Astrocyte (in vitro differentiated cells and primary cell): Measurements from ENCODE around the gene FAT1. TPM values are rescaled to one million over a fixed set of nuclear protein-coding genes. Genes with fewer than 3 reads are reported as not detected.

ENCODE experiments used
- DNase-seq: peaks from one replicate; pipeline ENCODE4 v3.0.0-alpha.2; 2010; ENCODE audit warnings: low read depth
- FAIRE-seq: peaks from 2 replicates; lab custom pipeline; 2011; peaks lifted over from hg19 to GRCh38; lab: Jason Lieb, UNC
- H2AFZ ChIP-seq: 2 replicates; pipeline ENCODE4 v1.6.0; 2012; ENCODE audit warnings: low read depth, low read length, inconsistent platforms
- H3K27ac ChIP-seq: 2 replicates; pipeline ENCODE4 v1.5.1; 2011; ENCODE audit warnings: low read depth, low read length, inconsistent platforms
- H3K27me3 ChIP-seq: 2 replicates; pipeline ENCODE4 v1.6.0; 2011; ENCODE audit warnings: low read length, inconsistent platforms; ENCODE audit not compliant: insufficient read depth
- H3K36me3 ChIP-seq: 2 replicates; pipeline ENCODE4 v1.5.1; 2011; ENCODE audit warnings: low read length, inconsistent platforms; ENCODE audit not compliant: insufficient read depth
- H3K4me1 ChIP-seq: 2 replicates; pipeline ENCODE4 v1.5.1; 2011; ENCODE audit warnings: low read length, inconsistent platforms; ENCODE audit not compliant: insufficient read depth
- H3K4me2 ChIP-seq: 2 replicates; pipeline ENCODE4 v1.6.0; 2012; ENCODE audit warnings: low read length, inconsistent platforms
- H3K4me3 ChIP-seq: 2 replicates; pipeline ENCODE4 v1.5.1; 2011; ENCODE audit warnings: low read depth, mild to moderate bottlenecking, low read length, inconsistent platforms; ENCODE audit not compliant: insufficient read depth
- H3K79me2 ChIP-seq: 2 replicates; pipeline ENCODE4 v1.6.0; 2012; ENCODE audit warnings: mild to moderate bottlenecking, low read length, inconsistent platforms; ENCODE audit not compliant: insufficient read depth
- H3K9ac ChIP-seq: 2 replicates; pipeline ENCODE4 v1.6.0; 2012; ENCODE audit warnings: mild to moderate bottlenecking, low read length, inconsistent platforms
- H3K9me3 ChIP-seq: 2 replicates; pipeline ENCODE4 v1.5.1; 2012; ENCODE audit warnings: low read depth, mild to moderate bottlenecking, low read length, inconsistent platforms; ENCODE audit not compliant: insufficient read depth
- H4K20me1 ChIP-seq: 2 replicates; pipeline ENCODE4 v1.6.0; 2012; ENCODE audit warnings: low read length, inconsistent platforms; ENCODE audit not compliant: insufficient read depth
- H3K27ac Mint-ChIP-seq: one replicate; pipeline ENCODE4 v1.8.0; 2021; ENCODE audit warnings: mild to moderate bottlenecking, mixed read lengths; ENCODE audit not compliant: unreplicated experiment
- H3K27me3 Mint-ChIP-seq: one replicate; pipeline ENCODE4 v1.8.0; 2021; ENCODE audit warnings: low read depth, mixed read lengths; ENCODE audit not compliant: unreplicated experiment
- H3K36me3 Mint-ChIP-seq: one replicate; pipeline ENCODE4 v1.8.0; 2021; ENCODE audit warnings: low read depth, mixed read lengths; ENCODE audit not compliant: unreplicated experiment
- H3K4me1 Mint-ChIP-seq: one replicate; pipeline ENCODE4 v1.8.0; 2021; ENCODE audit warnings: low read depth, mixed read lengths; ENCODE audit not compliant: unreplicated experiment
- H3K4me3 Mint-ChIP-seq: one replicate; pipeline ENCODE4 v1.8.0; 2021; ENCODE audit warnings: mild to moderate bottlenecking, moderate library complexity, mixed read lengths; ENCODE audit not compliant: unreplicated experiment
- H3K9me3 Mint-ChIP-seq: one replicate; pipeline ENCODE4 v1.8.0; 2021; ENCODE audit warnings: mild to moderate bottlenecking, mixed read lengths; ENCODE audit not compliant: unreplicated experiment
- EZH2 ChIP-seq: IDR thresholded peaks from 2 replicates; pipeline ENCODE4 v1.6.1; 2012; ENCODE audit warnings: mild to moderate bottlenecking, low read length, inconsistent platforms; ENCODE audit not compliant: insufficient read depth
- total RNA-seq: library from RNA; stranded (reverse); gene quantifications from 2 replicates; pipeline ENCODE4 v1.2.1, GENCODE V29; 2021
- TF ChIP-seq, protein P1 (sequence below): IDR thresholded peaks from 2 replicates; pipeline ENCODE4 v1.5.1; 2011; ENCODE audit warnings: low read depth, mild to moderate bottlenecking, inconsistent platforms, low read length, moderate library complexity; ENCODE audit not compliant: insufficient read depth

FAT1 gene
- total RNA-seq, 1 donor from 2014 or later = 590 TPM

GRCh38 chr4:186727977-186728519, 4.4 kb upstream of the FAT1 start:
- peaks cover 6% of the 10 kb centered on the region for H3K36me3 Mint-ChIP-seq
- Histone ChIP-seq H3K36me3 (no peaks in the 10 kb centered on the region), H3K4me3 (peak overlapping the region; percentile 100), H3K27me3 (no peaks in the 10 kb centered on the region), H4K20me1 (peaks cover 13% of the 10 kb centered on the region), H3K79me2 (peaks cover 34% of the 10 kb centered on the region), H2AFZ (no peak overlapping the region), H3K4me2 (peak overlapping the region; percentile 92), H3K27ac (no peak overlapping the region), H3K9ac (no peak overlapping the region), H3K9me3 (no peaks in the 10 kb centered on the region), H3K4me1 (peaks cover 16% of the 10 kb centered on the region)
- DNase-seq = no peak
- peaks cover 2% of the 10 kb centered on the region for H3K9me3 Mint-ChIP-seq
- FAIRE-seq = no peak
- TF ChIP-seq, protein P1, sequence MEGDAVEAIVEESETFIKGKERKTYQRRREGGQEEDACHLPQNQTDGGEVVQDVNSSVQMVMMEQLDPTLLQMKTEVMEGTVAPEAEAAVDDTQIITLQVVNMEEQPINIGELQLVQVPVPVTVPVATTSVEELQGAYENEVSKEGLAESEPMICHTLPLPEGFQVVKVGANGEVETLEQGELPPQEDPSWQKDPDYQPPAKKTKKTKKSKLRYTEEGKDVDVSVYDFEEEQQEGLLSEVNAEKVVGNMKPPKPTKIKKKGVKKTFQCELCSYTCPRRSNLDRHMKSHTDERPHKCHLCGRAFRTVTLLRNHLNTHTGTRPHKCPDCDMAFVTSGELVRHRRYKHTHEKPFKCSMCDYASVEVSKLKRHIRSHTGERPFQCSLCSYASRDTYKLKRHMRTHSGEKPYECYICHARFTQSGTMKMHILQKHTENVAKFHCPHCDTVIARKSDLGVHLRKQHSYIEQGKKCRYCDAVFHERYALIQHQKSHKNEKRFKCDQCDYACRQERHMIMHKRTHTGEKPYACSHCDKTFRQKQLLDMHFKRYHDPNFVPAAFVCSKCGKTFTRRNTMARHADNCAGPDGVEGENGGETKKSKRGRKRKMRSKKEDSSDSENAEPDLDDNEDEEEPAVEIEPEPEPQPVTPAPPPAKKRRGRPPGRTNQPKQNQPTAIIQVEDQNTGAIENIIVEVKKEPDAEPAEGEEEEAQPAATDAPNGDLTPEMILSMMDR = no peak
- no peak for TF ChIP-seq EZH2
- peaks cover 12% of the 10 kb centered on the region for H3K4me1 Mint-ChIP-seq
- peak overlapping the region; percentile 89 for H3K27ac Mint-ChIP-seq
- peak overlapping the region; percentile 89 for H3K4me3 Mint-ChIP-seq
- no peaks in the 10 kb centered on the region for H3K27me3 Mint-ChIP-seq

- peak; percentile 36 for DNase-seq
- peak overlapping the region; percentile 89 for H3K4me3 Mint-ChIP-seq
- Histone ChIP-seq H3K9ac (peak overlapping the region; percentile 99), H2AFZ (peak overlapping the region; percentile 64), H3K36me3 (no peaks in the 10 kb centered on the region), H3K27ac (peak overlapping the region; percentile 97), H3K27me3 (no peaks in the 10 kb centered on the region), H4K20me1 (peaks cover 20% of the 10 kb centered on the region), H3K79me2 (peaks cover 41% of the 10 kb centered on the region), H3K4me1 (peaks cover 17% of the 10 kb centered on the region), H3K4me3 (peak overlapping the region; percentile 100), H3K4me2 (peak overlapping the region; percentile 92), H3K9me3 (no peaks in the 10 kb centered on the region)
- H3K9me3 Mint-ChIP-seq = peaks cover 2% of the 10 kb centered on the region
- peaks cover 12% of the 10 kb centered on the region for H3K4me1 Mint-ChIP-seq
- H3K27me3 Mint-ChIP-seq = no peaks in the 10 kb centered on the region
- peak overlapping the region; percentile 89 for H3K27ac Mint-ChIP-seq
- H3K36me3 Mint-ChIP-seq = peaks cover 11% of the 10 kb centered on the region
- TF ChIP-seq, protein P1 = no peak
- TF ChIP-seq EZH2 = no peak
- FAIRE-seq = peak; percentile 73
Observed at GRCh38 chr4:186727169-186727976, 3.7 kb upstream of the FAT1 start.
